Measurements from ENCODE around the gene PSME3IP1. TPM values are rescaled to one million over a fixed set of nuclear protein-coding genes. Genes with fewer than 3 reads are reported as not detected.

PSME3IP1 gene
- total and polyA plus RNA-seq, 2 of the 4 experiments (the other 2 are of a cell fraction): 50.2 to 75.2 TPM

- Histone ChIP-seq H3K4me2 (ENCODE audit: low read depth, low read length) (no peak overlapping the region), H3K9me3 (ENCODE audit: control insufficient read depth, insufficient read depth, low read length) (no peaks in the 10 kb centered on the region), H3K14ac (replicated peaks; ENCODE audit: low read depth, low read length) (no peak overlapping the region), H3K27ac (ENCODE audit: insufficient read depth, low read length) (no peak overlapping the region), H3K9me1 (ENCODE audit: insufficient read depth, low read length) (peaks cover 8% of the 10 kb centered on the region), H4K91ac (ENCODE audit: insufficient read depth, low read depth, low read length) (no peak overlapping the region), H2BK120ac (ENCODE audit: low read depth, low read length) (no peak overlapping the region), H4K8ac (ENCODE audit: low read depth in 2 of 2, low read length in 2 of 2) (no peak overlapping the region), H2BK15ac (ENCODE audit: low read depth, low read length) (no peak overlapping the region), H3K18ac (ENCODE audit: low read depth, low read length) (no peak overlapping the region), H3K56ac (ENCODE audit: extremely low read depth, insufficient read depth, low read length) (no peak overlapping the region), H3K79me1 (ENCODE audit: low read depth in 1 of 2, low read length in 2 of 2) (no peaks in the 10 kb centered on the region), H3K23ac (ENCODE audit: low read depth, low read length) (no peak overlapping the region), H3K27me3 (ENCODE audit: control insufficient read depth, insufficient read depth, low read length) (no peaks in the 10 kb centered on the region), H2BK5ac (ENCODE audit: low read depth, low read length, poor library complexity, severe bottlenecking) (no peak overlapping the region), H3K4me3 (ENCODE audit: insufficient read depth, low read depth, low read length) (no peak overlapping the region), H2BK20ac (ENCODE audit: low read depth, low read length) (no peak overlapping the region), H3K4me1 (ENCODE audit: control insufficient read depth, insufficient read depth, low read length) (no peaks in the 10 kb centered on the region), H2AK5ac (ENCODE audit: low read depth, low read length) (no peak overlapping the region), H4K5ac (ENCODE audit: low read depth, low read length) (no peak overlapping the region), H2AK9ac (replicated peaks; ENCODE audit: low read depth, low read length, poor library complexity) (no peak overlapping the region), H3K36me3 (ENCODE audit: control insufficient read depth, insufficient read depth, low read length) (no peaks in the 10 kb centered on the region; the same call in 1 of the 2 replicates), H4K20me1 (ENCODE audit: insufficient read depth, low read length) (no peaks in the 10 kb centered on the region), H2AFZ (replicated peaks; ENCODE audit: low read length, poor library complexity) (no peak overlapping the region), H3K4ac (ENCODE audit: low read depth, low read length) (no peak overlapping the region), H3K9ac (ENCODE audit: low read depth, low read length) (no peak overlapping the region)
- intact Hi-C loops (cut with micrococcal nuclease) (no loop called here), in situ Hi-C loops (cut with MboI; ENCODE audit: low sequenced_read_pairs) (no loop called here), dilution Hi-C loops (cut with HindIII; ENCODE audit: low sequenced_read_pairs, unreplicated experiment) (no loop called here)
- TF ChIP-seq RAD21 (IDR thresholded peaks at IDR 0.05; ENCODE audit: low read length) (no peak), NFE2L2 (IDR thresholded peaks at IDR 0.05; ENCODE audit: low read depth, low read length) (no peak), CEBPB (IDR thresholded peaks at IDR 0.05; ENCODE audit: low read depth, low read length) (no peak), MAZ (IDR thresholded peaks at IDR 0.05; ENCODE audit: borderline replicate concordance, low read depth, low read length) (no peak), BHLHE40 (IDR thresholded peaks at IDR 0.05; ENCODE audit: low read depth, low read length) (no peak), ELK1 (IDR thresholded peaks at IDR 0.05; ENCODE audit: borderline replicate concordance, low read depth, low read length) (no peak), USF2 (IDR thresholded peaks at IDR 0.05; ENCODE audit: low read depth, low read length) (no peak), FOS (IDR thresholded peaks at IDR 0.05; ENCODE audit: low read depth, low read length) (no peak), SMC3 (IDR thresholded peaks at IDR 0.05; ENCODE audit: low read depth, low read length) (no peak), MAFK (IDR thresholded peaks at IDR 0.05; ENCODE audit: low read depth, low read length) (no peak), POLR2A (IDR thresholded peaks at IDR 0.05; ENCODE audit: low read depth, low read length) (no peak), CTCF (conservative IDR thresholded peaks at IDR 0.05; ENCODE audit: low read depth, low read length) (no peak), RCOR1 (IDR thresholded peaks at IDR 0.05; ENCODE audit: insufficient replicate concordance, low read length) (no peak), CHD1 (IDR thresholded peaks at IDR 0.05; ENCODE audit: low read depth, low read length) (no peak), RFX5 (IDR thresholded peaks at IDR 0.05; ENCODE audit: low read depth, low read length) (no peak), MXI1 (IDR thresholded peaks at IDR 0.05; ENCODE audit: borderline replicate concordance, low read depth, low read length) (no peak)
- DNase-seq: no peak
- WGBS, 2 experiments (ENCODE audit: extremely low coverage in 2 of 2, insufficient read length in 1 of 2): 91% methylated on average over 5 of the region's 7 CpGs; no CpG with 5 or more reads in 1 of the 2 experiments
- CTCF ChIA-PET: no interaction called here
- ATAC-seq (ENCODE audit: low read depth): no peak
- POLR2A ChIA-PET (ENCODE audit: unreplicated experiment): no interaction called here
- BruUV-seq (replicated peaks): no TSS peak
Observed at GRCh38 chr16:57140931-57141668, 44.7 kb downstream of the PSME3IP1 start.
